Coronary artery (tissue), 2 donors: Measurements from ENCODE around the gene STXBP1.

ENCODE experiments used
- DNase-seq: peaks from one replicate; pipeline ENCODE4 v3.0.0-alpha.2; 2017; ENCODE audit warnings: low spot score
- H3K27ac ChIP-seq, 2 donors: fragments of 200-600 bp; sonication (generic); one replicate each; pipeline ENCODE4 v1.5.1; 2016 to 2019
- H3K4me3 ChIP-seq: fragments of 200-600 bp; sonication (generic); 2 replicates; pipeline ENCODE4 v1.5.1; 2016; ENCODE audit warnings: mild to moderate bottlenecking, moderate library complexity
- TF ChIP-seq, protein P1 (sequence below): fragments of 200-600 bp; sonication (generic); IDR thresholded peaks from one replicate; pipeline ENCODE4 v1.5.1; 2019; ENCODE audit warnings: antibody characterized with exemption

The STXBP1 gene

DNA sequence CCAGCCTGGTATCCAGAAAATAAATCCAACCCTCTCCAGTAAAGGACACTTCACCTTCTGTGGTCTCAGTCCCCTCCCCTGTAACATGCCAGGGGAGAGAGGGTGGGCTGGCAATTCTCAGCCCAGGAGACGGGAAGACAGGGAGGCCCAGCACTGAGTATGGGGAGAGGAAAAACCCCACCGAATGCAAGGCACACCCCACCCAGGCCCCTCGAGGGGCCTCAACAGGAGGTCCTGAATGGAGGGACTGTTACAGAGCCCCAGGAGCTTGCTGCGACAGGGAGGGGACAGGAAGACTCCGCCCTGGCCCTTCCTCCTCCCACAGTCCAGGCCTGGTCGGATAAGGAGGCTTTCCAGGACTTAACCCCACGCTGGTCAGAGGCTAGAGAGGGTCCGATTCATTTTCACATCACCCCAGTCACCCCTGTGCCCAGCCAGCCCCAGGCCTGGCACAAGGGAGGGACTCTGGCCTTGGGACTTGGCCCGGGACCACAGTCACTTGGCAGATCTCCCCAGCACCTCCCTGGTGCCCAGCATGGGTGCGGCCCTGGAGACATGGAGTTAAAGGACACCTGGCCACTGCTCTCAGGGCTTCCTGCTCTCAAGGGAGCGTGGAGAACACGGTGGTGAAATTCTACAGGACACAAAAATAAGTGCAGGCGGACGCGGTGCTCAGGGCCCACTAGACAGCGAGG, 44.9 kb upstream of the STXBP1 start:
- Histone ChIP-seq H3K27ac (peak overlapping the region; percentile 88 to 98), H3K4me3 (peak overlapping the region; percentile 93)
- no peak for DNase-seq
- TF ChIP-seq, protein P1, sequence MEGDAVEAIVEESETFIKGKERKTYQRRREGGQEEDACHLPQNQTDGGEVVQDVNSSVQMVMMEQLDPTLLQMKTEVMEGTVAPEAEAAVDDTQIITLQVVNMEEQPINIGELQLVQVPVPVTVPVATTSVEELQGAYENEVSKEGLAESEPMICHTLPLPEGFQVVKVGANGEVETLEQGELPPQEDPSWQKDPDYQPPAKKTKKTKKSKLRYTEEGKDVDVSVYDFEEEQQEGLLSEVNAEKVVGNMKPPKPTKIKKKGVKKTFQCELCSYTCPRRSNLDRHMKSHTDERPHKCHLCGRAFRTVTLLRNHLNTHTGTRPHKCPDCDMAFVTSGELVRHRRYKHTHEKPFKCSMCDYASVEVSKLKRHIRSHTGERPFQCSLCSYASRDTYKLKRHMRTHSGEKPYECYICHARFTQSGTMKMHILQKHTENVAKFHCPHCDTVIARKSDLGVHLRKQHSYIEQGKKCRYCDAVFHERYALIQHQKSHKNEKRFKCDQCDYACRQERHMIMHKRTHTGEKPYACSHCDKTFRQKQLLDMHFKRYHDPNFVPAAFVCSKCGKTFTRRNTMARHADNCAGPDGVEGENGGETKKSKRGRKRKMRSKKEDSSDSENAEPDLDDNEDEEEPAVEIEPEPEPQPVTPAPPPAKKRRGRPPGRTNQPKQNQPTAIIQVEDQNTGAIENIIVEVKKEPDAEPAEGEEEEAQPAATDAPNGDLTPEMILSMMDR = no peak

DNA sequence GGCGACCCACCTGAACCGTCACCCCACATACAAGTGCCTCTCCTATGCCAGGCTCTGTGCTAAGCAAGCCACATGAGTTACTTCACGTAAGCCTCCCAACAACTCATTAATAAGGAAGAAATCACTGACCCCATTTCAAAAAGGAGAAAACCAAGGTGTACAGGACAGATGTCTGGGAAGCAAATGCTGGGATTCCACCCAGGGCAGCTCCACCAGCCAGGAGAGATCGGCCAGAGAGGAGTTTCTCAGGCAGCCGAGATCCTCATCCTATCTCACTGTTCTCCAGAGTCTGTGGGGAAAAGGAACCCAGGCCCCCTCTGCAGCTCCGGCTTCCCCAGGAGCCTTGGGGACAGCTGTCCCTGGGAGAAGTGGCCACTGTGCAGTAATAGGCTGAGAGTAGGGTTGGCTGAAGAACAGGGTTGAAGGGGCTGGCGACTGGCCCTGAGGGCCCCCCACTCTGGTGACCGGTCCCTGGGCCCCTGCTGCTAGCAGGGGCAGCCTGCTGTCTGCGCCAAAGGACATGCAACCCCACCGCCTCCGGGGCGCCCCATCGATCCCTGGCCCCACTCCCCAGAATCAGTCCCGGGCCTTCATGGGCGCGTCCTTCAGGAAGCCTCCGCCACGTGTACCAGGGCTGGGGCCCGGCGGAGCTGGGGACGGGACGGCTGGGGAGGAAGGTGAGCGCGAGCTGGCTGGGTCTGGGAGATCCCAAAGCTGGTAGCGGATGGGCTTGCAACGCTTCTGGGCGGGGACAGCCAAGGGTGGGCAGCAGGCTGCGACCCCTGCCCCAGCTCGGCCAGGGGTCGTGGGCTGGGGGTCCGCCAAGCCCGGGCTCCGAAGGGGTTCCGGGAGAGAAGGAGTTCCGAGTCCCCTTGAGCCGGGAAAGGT, 44.1 kb upstream of the STXBP1 start:
- TF ChIP-seq, protein P1 = no peak
- DNase-seq = no peak
- Histone ChIP-seq H3K4me3 (peak overlapping the region; percentile 93), H3K27ac (peak overlapping the region; percentile 88 to 98)

- H3K27ac ChIP-seq = peak overlapping the region; percentile 88 to 98
- H3K4me3 ChIP-seq = peak overlapping the region; percentile 93
- DNase-seq = no peak
- TF ChIP-seq, protein P1 = no peak
Observed at GRCh38 chr9:127568618-127568970, 43.5 kb upstream of the STXBP1 start.

GRCh38 chr9:127568971-127569885, 42.8 kb upstream of the STXBP1 start:
- TF ChIP-seq, protein P1 = no peak
- peak; percentile 86 for DNase-seq
- H3K4me3 ChIP-seq = peak overlapping the region; percentile 93
- H3K27ac ChIP-seq = peak overlapping the region; percentile 93 to 98

GRCh38 chr9:127569886-127570401, 42.1 kb upstream of the STXBP1 start:
- Histone ChIP-seq H3K4me3 (peak overlapping the region; percentile 93), H3K27ac (peak overlapping the region; percentile 93 to 98)
- TF ChIP-seq, protein P1 = no peak
- DNase-seq = no peak

- peak overlapping the region; percentile 93 for H3K4me3 ChIP-seq
- no peak for DNase-seq
- TF ChIP-seq, protein P1 = no peak
- peak overlapping the region; percentile 93 to 98 for H3K27ac ChIP-seq
Observed at GRCh38 chr9:127570533-127571111, 41.5 kb upstream of the STXBP1 start.
